Measurements from ENCODE around the gene SERINC5.

GRCh38 chr5:80238778-80239679 lies 16.8 kb downstream of the SERINC5 start:
- TF ChIP-seq EP300 (IDR thresholded peaks at IDR 0.05) = no peak
- TF ChIP-seq, protein P1, sequence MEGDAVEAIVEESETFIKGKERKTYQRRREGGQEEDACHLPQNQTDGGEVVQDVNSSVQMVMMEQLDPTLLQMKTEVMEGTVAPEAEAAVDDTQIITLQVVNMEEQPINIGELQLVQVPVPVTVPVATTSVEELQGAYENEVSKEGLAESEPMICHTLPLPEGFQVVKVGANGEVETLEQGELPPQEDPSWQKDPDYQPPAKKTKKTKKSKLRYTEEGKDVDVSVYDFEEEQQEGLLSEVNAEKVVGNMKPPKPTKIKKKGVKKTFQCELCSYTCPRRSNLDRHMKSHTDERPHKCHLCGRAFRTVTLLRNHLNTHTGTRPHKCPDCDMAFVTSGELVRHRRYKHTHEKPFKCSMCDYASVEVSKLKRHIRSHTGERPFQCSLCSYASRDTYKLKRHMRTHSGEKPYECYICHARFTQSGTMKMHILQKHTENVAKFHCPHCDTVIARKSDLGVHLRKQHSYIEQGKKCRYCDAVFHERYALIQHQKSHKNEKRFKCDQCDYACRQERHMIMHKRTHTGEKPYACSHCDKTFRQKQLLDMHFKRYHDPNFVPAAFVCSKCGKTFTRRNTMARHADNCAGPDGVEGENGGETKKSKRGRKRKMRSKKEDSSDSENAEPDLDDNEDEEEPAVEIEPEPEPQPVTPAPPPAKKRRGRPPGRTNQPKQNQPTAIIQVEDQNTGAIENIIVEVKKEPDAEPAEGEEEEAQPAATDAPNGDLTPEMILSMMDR (IDR thresholded peaks at IDR 0.05) = no peak
- TF ChIP-seq POLR2A (IDR thresholded peaks at IDR 0.05) = no peak
- no peak for TF ChIP-seq POLR2AphosphoS5 (IDR thresholded peaks at IDR 0.05)

Data from gastroesophageal sphincter (tissue), 3 donors.